H1 (cell line): ENCODE measurements around the gene SNX13. TPM values are rescaled to one million over a fixed set of nuclear protein-coding genes. Genes with fewer than 3 reads are reported as not detected.

Experiments used
- CHD1 ChIP-seq: IDR thresholded peaks from 2 replicates; pipeline ENCODE4 v1.6.1; 2012; ENCODE audit warnings: low read depth, low read length, improper control_type of control experiment
- EP300 ChIP-seq, 2 experiments: IDR thresholded peaks; 1 replicate in 1 of 2; 2 replicates in 1 of 2; pipeline ENCODE4 v1.6.1; 2011 to 2012; ENCODE audit warnings: low read depth in 2 of 2, low read length in 2 of 2, mild to moderate bottlenecking in 2 of 2, borderline replicate concordance in 1 of 2, inconsistent platforms in 1 of 2, moderate library complexity in 1 of 2
- FOSL1 ChIP-seq: IDR thresholded peaks from 2 replicates; pipeline ENCODE4 v1.6.1; 2011; ENCODE audit warnings: mild to moderate bottlenecking, low read depth, low read length, moderate library complexity; ENCODE audit not compliant: insufficient read depth
- HDAC2 ChIP-seq, 2 experiments: fragments of 300-600 bp in 1 of 2; sonication (generic) in 1 of 2; IDR thresholded peaks; 2 replicates each; pipeline ENCODE4 v1.6.1; 2011 to 2012; ENCODE audit warnings: low read depth in 2 of 2, low read length in 2 of 2, mild to moderate bottlenecking in 2 of 2, moderate library complexity in 2 of 2, borderline replicate concordance in 1 of 2, inconsistent platforms in 1 of 2
- NANOG ChIP-seq: IDR thresholded peaks from 2 replicates; pipeline ENCODE4 v1.6.1; 2011; ENCODE audit warnings: low read length, low read depth, mild to moderate bottlenecking, inconsistent platforms; ENCODE audit not compliant: insufficient read depth, poor library complexity, severe bottlenecking
- SAP30 ChIP-seq: fragments of 300-600 bp; sonication (generic); IDR thresholded peaks from 2 replicates; pipeline ENCODE4 v1.7.1; 2012; ENCODE audit warnings: low read length, moderate library complexity, mild to moderate bottlenecking, inconsistent platforms; ENCODE audit not compliant: insufficient read depth, insufficient replicate concordance
- SIRT6 ChIP-seq: IDR thresholded peaks from one replicate; pipeline ENCODE4 v1.7.1; 2012; ENCODE audit warnings: low read length, inconsistent platforms
- SIX5 ChIP-seq: IDR thresholded peaks from 2 replicates; pipeline ENCODE4 v1.6.1; 2011; ENCODE audit warnings: mild to moderate bottlenecking, low read depth, low read length
- SP2 ChIP-seq: IDR thresholded peaks from 2 replicates; pipeline ENCODE4 v1.6.1; 2012; ENCODE audit warnings: mild to moderate bottlenecking, low read length, inconsistent platforms
- polyA plus RNA-seq, 7 experiments: library from polyadenylated mRNA; depleted of rRNA in 3 of 7; stranded (reverse) in 5 of 7; unstranded in 2 of 7; fragments of >200 nt in 5 of 7; fragments of 200-250 nt in 2 of 7; gene quantifications; 1 replicate in 5 of 7; 2 replicates in 1 of 7; 4 replicates in 1 of 7; pipeline versions ENCODE4 v1.2.1 to v1.2.3, GENCODE V29; 2011 to 2013; ENCODE audit warnings: missing spikeins in 2 of 7, mixed read lengths in 2 of 7
- total RNA-seq: library from RNA; stranded (reverse); fragmentation: NEBNext Ultra II Directional; extraction: Animal tissue kit (Norgen Biotek cat#: 25700); gene quantifications from 2 replicates; pipeline ENCODE4 v1.2.1, GENCODE V29; 2021
- TF ChIP-seq, protein P1 (sequence below): fragments of 300-600 bp; sonication (generic); IDR thresholded peaks from 2 replicates; pipeline ENCODE4 v1.7.1; 2012; ENCODE audit warnings: low read length, moderate library complexity, mild to moderate bottlenecking, inconsistent platforms; ENCODE audit not compliant: insufficient replicate concordance

SNX13 gene
- total and polyA plus RNA-seq, 2 of the 8 experiments (the other 6 are each of a cell fraction or from before 2014, with no cell fraction given): 5.5 to 27.4 TPM

DNA sequence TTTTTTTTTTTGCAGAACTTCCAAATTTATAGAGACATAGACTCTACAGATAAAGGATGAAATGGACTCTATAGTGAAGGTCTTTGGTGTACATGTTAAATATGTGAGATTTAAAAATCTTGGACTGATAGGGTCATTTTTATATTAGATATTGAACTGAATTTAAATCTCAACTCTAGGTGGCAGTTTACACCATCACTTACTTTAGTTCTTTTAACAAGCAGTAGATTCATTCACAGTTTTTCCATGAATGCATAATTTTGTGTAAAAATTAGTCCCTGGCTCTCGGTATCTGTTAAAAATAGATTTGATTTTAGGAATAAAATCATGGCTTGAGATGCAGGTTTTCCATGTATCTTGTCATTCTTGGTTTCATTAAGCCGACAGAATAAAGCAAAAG is 31.1 kb upstream of the SNX13 start (continued):
- TF ChIP-seq, protein P1, sequence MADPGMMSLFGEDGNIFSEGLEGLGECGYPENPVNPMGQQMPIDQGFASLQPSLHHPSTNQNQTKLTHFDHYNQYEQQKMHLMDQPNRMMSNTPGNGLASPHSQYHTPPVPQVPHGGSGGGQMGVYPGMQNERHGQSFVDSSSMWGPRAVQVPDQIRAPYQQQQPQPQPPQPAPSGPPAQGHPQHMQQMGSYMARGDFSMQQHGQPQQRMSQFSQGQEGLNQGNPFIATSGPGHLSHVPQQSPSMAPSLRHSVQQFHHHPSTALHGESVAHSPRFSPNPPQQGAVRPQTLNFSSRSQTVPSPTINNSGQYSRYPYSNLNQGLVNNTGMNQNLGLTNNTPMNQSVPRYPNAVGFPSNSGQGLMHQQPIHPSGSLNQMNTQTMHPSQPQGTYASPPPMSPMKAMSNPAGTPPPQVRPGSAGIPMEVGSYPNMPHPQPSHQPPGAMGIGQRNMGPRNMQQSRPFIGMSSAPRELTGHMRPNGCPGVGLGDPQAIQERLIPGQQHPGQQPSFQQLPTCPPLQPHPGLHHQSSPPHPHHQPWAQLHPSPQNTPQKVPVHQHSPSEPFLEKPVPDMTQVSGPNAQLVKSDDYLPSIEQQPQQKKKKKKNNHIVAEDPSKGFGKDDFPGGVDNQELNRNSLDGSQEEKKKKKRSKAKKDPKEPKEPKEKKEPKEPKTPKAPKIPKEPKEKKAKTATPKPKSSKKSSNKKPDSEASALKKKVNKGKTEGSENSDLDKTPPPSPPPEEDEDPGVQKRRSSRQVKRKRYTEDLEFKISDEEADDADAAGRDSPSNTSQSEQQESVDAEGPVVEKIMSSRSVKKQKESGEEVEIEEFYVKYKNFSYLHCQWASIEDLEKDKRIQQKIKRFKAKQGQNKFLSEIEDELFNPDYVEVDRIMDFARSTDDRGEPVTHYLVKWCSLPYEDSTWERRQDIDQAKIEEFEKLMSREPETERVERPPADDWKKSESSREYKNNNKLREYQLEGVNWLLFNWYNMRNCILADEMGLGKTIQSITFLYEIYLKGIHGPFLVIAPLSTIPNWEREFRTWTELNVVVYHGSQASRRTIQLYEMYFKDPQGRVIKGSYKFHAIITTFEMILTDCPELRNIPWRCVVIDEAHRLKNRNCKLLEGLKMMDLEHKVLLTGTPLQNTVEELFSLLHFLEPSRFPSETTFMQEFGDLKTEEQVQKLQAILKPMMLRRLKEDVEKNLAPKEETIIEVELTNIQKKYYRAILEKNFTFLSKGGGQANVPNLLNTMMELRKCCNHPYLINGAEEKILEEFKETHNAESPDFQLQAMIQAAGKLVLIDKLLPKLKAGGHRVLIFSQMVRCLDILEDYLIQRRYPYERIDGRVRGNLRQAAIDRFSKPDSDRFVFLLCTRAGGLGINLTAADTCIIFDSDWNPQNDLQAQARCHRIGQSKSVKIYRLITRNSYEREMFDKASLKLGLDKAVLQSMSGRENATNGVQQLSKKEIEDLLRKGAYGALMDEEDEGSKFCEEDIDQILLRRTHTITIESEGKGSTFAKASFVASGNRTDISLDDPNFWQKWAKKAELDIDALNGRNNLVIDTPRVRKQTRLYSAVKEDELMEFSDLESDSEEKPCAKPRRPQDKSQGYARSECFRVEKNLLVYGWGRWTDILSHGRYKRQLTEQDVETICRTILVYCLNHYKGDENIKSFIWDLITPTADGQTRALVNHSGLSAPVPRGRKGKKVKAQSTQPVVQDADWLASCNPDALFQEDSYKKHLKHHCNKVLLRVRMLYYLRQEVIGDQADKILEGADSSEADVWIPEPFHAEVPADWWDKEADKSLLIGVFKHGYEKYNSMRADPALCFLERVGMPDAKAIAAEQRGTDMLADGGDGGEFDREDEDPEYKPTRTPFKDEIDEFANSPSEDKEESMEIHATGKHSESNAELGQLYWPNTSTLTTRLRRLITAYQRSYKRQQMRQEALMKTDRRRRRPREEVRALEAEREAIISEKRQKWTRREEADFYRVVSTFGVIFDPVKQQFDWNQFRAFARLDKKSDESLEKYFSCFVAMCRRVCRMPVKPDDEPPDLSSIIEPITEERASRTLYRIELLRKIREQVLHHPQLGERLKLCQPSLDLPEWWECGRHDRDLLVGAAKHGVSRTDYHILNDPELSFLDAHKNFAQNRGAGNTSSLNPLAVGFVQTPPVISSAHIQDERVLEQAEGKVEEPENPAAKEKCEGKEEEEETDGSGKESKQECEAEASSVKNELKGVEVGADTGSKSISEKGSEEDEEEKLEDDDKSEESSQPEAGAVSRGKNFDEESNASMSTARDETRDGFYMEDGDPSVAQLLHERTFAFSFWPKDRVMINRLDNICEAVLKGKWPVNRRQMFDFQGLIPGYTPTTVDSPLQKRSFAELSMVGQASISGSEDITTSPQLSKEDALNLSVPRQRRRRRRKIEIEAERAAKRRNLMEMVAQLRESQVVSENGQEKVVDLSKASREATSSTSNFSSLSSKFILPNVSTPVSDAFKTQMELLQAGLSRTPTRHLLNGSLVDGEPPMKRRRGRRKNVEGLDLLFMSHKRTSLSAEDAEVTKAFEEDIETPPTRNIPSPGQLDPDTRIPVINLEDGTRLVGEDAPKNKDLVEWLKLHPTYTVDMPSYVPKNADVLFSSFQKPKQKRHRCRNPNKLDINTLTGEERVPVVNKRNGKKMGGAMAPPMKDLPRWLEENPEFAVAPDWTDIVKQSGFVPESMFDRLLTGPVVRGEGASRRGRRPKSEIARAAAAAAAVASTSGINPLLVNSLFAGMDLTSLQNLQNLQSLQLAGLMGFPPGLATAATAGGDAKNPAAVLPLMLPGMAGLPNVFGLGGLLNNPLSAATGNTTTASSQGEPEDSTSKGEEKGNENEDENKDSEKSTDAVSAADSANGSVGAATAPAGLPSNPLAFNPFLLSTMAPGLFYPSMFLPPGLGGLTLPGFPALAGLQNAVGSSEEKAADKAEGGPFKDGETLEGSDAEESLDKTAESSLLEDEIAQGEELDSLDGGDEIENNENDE: no peak
- TF ChIP-seq SIX5: no peak
- TF ChIP-seq EP300 (IDR thresholded peaks at IDR 0.05; ENCODE audit: borderline replicate concordance in 1 of 2, low read depth in 2 of 2, low read length in 2 of 2): no peak
- no peak for TF ChIP-seq CHD1
- TF ChIP-seq SIRT6: no peak
- TF ChIP-seq FOSL1: no peak
- TF ChIP-seq HDAC2 (IDR thresholded peaks at IDR 0.05; ENCODE audit: borderline replicate concordance in 1 of 2, low read depth in 2 of 2, low read length in 2 of 2): no peak
- TF ChIP-seq SP2: no peak
- TF ChIP-seq NANOG: no peak
- TF ChIP-seq SAP30: no peak
- TF ChIP-seq, all 59 proteins: peak for 0
